HG03196 (cell line): ENCODE results near the gene HDAC4.

ENCODE experiments used
- ATAC-seq: cut with Tn5 transposase; IDR thresholded peaks from one replicate; pipeline ENCODE4 v1.9.1; 2021; ENCODE audit not compliant: unreplicated experiment

HDAC4 gene

DNA sequence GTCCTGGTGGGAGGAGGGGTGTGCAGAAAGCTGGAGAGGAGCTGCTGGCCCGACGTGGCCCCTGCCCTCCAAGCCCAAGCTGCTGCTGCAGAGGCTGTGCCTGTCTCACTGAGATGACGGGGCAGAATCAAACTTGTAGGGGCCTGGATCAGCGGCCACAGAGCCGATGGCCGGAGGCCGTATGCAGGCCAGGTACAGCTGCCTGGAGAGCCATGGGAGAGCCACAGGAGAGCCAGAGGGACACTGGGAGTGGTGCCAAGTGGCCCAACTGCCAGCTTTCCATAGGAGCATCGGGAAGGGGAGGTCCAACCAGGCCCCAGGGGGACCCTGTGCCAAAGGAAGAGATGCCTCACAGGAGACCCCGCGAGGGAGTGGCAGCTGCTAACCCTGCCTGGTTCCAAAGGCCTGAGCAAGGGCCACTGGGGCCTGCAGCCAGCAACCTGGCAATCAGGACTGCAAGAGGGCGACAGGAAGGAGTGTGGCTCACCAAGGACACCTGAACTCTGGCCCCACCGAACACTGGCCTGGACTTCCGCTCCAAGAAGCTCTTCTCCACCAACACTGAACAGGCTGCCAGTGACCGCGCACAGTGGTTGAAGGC is 70.7 kb downstream of the HDAC4 start:
- ATAC-seq: no peak

DNA sequence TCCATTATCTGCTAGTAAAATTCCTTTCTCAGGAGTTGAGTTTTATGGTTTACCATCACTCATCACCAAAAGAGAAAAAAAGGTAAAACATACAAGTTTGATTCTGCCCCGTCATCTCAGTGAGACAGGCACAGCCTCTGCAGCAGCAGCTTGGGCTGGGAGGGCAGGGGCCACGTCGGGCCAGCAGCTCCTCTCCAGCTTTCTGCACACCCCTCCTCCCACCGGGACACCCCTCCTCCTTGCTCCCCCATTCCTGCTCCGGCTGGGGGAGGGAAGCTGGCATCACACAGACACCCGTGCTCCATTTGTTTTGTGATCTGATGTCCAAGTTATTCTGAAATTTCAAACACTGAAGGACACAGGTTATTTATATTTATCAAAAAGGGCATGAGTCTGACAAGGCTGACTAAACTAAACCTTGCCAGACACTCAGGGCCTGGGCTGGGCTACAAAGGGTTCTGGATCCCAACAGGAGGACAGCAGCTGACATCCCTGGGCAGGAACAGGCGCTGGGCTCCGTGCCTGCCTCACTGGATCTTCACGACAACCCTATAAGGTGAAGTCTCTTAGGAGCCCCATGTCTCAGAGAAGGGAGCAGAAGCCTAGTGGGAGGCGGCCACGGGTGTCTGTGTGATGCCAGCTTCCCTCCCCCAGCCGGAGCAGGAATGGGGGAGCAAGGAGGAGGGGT is 71.4 kb downstream of the HDAC4 start:
- no peak for ATAC-seq

DNA sequence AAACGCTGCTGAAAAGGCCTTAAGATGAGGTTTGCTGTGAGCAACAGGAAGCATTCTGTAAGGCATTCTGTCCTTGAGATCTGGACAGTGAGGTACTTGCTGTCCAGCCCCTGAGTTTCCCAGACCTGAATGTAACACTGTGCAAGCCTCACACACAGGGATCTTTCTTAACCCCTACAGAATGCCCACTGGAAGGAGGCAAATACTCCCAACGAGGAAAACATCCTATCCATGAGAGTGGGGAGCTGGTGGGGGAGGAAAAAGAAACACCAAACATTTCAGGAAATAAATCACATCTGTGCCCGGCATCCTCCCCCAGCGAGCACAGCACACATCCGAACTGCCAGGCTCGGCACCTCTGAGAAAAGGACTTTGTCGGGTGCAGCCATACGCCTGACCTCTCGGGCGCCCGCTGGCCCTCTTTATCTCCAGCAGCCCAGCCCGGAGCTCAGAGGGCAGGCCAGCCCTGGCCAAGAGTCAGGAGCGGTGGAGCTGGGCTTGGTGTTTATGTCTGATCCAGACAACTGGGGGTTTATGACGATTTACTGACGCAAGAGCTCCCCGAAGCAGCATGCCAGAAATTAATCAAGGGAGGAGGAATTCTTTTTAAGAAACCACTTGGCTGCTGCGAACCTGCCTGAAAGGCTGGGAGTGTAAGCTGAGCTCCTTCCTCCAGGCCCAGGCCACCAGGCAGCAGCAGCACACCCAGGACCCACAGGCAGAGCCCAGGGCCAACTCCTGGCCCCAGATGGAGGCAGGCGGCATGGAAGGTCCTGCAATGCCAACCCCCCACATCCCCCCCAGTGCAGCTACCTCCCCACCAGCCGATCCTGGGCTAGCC is 72.2 kb downstream of the HDAC4 start:
- ATAC-seq: no peak

DNA sequence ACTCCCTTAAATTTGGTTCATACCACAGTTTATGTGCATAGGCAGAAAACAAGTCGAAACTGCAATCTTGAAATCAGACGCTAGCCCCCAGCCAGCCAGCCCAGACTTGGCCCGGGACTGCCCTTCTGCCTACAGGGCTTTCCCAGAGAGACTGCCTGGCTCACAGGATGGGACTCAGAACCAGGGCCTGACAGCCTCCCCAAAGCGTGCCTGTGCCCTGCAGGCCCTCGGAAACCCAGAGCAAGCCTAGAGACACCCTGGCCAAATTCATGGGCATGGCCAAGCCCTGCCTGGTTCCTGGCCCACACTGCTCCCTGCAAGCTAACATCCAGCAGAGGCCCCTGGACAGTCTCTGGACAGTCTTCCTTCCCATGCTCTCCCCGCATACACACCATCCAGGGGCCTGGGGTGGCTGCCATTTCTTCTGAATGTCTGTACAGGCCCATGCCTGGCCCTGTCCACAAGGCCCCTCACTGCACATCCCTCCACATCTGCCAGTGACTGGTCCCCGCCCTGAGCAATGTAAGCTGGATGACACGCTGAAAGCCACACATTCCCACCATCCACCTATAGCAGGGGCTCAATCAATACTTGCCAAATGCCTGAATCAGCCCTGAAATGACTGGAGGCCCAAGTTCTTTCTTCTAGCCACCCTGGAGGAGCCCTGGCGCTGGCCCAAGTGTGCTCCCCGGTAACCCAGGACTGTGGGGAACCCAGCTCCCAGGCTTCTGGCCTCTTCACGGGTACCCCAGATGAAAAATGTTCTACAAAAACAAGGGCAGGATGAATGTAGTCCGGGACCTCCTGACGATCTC is 73.1 kb downstream of the HDAC4 start:
- ATAC-seq: peak; percentile 23

DNA sequence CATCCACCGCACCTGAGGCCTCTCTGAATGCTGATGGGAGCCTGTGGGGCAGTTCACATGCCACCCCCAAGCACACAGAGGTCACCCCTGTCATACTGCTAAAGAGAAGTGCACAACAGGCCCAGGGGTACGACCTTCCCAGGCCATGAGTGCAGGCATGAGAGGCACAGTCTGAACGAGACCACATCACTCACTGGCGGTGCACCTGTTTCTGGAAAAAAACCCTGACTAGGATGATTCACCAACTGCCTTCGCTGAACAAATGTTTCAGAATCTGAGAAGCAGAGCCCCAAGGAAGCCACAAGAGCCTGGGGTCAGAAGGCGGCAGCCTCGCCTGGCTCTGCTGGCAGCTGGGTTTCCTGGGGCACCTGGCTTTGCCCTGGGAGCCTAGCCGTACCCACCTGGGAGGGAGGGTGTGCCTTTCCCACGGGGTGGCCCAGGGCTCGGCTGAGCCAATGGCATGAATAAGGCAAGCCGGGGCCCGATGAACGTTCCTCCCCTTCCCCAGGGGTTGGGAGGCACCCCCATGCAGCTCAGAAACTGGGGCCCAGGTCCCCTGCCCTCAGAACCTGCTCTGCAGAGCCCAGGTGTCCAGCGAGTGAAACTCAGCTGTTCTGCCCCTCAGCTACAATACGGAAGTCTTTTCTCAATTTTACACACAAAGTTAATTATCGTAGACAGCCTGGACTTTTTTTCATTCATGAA is 73.8 kb downstream of the HDAC4 start:
- peak; percentile 77 for ATAC-seq

DNA sequence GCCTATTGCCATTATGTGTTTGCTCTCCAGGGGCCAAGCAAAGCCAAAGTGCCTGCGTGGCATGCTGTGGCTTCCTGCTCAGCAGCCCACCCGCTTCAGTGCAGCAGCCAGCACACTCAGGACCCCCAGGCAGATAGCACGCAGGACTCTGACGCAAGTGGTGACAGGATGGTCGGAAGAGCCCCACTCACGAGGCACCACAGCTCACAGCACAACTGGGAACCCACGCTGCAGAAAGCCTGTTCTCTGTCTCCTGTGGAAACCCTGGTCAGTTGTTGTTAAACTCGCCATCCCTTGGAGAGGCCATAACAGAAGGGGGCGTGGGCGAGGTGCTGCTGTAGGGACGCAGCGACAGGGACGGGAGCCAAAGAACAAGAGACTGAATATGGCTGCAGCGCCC is 76.4 kb downstream of the HDAC4 start:
- ATAC-seq: no peak

DNA sequence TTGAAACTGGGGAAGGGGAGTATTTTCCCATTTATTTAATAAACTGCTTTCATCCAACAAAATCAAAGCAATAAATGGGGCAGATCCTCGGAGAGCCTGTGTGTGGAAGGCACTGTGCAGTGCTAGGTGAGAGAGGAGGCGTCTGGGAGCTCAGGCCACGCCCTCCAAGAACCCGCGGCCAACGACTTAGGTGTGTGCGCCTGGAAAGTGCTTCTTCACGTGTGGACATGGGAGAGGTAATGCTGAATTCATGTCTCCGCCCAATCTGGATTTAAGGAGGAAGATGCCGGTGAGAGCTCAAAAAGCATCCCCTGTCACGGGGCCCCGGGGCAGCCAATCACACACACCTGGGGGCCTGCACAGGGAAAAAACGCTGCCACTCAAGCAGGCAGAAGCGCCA is 77.4 kb downstream of the HDAC4 start:
- ATAC-seq: no peak

DNA sequence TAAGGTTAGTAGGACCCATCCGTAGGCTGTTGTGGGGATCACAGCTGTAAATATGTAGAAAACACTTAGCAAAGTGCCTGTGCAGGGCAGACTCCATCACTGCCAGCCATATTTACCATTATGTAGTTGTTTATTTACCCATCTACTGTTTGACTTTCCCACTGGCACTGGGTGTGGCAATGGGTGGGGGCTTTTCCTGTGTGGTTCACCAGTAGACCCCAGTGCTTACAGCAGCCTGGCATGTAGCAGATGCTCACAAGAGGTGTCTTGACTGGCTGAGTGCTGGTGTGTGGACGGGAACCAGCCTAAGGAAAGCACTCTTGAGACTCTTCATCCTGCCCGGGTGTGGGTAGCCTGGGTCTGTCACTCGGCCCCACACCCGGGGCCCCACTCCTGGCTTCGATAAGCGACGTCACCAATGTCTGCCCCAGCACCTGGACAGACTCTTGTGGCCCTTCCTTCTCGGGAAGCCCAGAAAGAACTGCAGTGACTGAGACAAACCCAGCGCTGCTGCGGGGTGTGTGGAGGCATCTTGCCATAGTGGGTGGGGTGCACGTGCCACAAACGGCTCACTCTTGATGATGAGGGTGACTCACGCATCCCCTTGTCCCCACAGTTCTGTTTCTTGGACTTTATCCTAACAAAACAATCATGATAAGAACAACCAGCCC is 78.3 kb downstream of the HDAC4 start:
- ATAC-seq: no peak

DNA sequence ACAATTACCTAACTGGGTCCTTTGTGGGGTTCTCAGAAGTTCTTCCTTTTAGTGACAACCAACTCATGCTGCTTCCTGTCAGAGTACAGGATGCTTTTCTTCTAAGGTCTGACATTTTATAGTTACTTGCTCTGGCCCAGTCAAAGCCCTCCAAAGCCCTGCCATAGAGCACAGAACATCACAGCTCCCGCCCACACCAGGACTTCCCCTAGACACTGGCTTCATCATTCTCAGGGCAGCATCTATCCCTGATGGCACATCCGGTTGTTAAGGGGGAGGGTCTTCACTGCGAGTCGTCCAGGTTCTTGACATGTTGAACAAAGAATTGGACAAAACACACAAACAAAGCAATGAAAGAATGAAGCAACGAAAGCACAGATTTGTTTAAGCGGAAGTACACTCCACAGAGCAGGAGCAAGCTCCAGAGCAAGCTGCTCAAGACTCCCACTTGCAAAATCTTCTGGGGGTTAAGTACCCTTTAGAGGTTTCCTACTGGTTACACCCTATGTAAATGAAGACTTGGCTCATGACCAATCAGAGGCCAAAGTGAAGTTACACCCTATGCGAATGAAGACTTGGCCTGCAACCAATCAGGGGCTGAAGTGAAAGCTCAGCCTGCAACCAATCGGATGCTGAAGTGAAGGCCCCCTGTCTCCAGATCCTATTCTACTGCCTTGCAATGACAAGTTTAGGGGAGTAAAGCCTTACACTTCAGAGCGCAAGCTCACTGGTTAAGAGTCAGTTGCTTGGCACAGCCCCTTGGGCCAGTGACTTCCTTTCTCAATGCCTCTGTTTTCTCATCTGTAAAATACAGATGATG is 79.0 kb downstream of the HDAC4 start:
- no peak for ATAC-seq

DNA sequence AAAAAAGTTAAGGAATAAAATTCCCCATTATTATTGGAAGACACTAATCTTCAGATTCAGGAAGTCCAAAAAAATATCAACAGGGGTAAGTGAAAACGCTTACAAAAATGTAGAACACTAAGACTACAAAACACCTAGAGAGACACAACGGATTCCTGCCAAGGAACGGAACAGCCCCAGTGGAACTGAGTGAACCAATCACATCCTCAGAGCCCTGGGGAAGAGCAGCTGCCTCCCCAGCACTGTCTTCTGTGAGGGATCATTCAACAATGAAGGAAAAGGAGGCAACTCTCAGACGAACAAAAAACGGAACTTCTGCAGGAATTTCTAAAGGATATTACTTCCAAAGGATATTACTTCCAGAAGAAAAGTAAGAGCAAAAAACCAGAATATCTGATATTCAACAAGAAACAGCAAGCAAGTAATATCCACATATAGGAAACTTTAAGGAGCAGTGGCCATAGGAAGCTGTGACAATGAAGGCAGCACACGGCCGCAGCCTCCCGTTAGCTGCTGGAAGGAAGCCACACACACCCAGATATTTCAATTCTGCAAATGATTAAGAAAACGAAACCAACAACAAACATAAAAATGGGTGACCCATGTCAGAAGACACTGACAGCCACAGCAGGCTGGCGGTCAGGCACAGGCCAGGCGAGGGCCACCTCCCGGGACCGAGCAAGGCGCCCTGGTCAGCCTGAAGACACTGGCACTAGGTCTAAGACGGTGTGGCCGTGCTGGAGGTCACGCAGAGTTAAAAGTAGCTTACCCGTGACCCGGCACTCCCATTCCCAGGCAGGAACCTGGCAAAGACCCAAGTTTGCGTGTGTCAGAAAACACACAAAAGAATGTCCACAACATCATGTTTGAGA is 81.8 kb downstream of the HDAC4 start:
- ATAC-seq: peak; percentile 52

DNA sequence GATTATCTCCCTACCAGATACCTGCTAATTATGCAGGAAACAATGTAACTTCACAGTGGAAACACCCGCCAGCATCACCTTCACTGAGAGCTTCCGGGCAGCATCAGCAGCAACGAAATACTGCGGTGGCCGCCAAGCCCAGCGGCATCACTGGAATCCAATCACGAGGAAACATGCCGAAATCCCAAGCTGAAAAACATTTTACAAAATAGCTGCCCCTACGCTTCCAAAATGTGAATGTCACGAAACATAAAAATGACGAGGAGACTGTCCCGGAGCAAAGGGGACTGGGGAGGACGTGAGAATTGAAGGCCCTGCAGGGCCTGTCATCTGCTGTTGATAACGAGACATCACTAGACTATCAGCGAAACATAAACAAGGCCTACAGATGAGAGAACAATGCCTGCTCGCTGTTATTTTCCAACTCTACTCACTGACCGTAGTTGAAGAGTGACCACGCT is 82.6 kb downstream of the HDAC4 start:
- ATAC-seq: no peak

DNA sequence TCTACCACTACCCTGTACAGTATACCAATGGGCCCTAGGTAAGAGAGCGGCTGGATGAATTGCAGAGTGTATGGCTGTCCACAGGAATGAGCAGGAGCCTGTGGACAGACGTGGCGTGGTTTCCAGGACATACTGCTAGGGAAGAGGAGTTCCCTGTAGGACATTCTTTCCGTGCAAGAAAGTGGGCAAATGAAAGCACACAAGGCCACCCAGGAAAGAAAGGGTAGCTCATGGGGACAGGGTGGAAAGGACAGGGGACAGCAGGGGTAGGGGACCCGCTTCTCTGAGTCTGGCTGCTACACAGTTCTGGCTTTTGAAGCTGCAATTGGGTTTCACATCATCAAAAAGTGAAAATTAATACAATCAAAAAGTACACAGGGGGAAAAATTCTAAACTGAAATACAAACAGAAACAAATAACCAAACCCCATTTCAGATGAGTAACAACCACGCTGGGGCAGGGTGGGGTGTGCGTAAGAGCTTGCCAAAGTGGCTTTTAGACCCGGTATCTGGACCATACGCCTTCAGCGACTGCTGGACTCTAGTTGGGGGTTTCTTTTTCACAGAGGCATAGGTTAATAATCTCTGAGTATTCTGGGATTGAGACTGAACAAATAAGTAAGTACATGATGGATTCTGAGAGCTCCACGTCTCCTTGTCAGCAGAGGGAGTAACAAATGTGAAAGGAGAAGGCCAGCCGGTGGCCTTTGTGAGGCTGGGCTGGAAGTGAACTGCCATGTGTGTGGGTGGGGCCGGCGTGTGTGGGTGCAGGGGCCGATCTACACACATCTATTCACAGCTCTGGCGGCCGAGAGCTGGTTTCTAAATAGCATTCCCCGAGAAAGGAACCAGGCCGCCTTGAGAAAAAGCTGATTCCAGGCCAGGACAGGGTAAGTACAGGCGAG is 84.0 kb downstream of the HDAC4 start:
- ATAC-seq: no peak

DNA sequence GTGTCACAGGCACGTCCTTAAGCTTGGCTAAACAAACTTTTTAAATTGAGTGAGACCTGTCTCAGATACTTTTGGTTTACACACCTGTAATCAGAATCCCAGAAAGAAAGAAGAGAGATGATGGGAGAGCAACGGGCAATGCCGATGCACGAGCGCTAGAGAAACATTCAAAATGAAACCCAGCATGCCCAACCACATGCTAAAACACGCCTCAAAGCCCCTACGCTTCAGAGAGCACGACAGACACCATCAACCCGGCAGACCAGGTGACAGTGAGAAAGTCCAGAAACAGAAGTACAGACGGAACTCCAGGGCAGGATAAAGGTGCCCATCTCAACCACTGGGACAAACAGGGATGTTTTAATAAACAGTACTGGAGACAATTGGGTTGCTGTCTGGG is 85.5 kb downstream of the HDAC4 start:
- no peak for ATAC-seq

DNA sequence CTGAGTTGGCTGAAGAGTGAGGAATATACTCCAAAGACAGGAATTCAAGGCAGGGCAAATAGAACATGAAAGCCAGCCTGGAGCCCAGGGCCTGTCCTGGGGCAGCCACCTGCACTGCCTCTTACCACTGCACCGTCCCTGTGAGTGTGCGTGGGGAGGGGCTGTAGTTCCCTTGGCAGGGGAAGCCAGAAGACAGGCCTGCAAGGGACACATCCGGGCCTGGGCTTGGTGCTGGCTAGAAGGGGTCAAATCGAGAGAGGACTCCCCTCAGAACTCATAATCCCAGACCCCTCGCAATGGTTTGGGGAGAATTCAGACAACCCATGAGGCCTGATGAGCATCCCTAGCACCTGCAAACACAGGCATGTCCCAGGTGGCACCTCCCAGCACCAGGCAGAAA is 87.0 kb downstream of the HDAC4 start:
- ATAC-seq: no peak

DNA sequence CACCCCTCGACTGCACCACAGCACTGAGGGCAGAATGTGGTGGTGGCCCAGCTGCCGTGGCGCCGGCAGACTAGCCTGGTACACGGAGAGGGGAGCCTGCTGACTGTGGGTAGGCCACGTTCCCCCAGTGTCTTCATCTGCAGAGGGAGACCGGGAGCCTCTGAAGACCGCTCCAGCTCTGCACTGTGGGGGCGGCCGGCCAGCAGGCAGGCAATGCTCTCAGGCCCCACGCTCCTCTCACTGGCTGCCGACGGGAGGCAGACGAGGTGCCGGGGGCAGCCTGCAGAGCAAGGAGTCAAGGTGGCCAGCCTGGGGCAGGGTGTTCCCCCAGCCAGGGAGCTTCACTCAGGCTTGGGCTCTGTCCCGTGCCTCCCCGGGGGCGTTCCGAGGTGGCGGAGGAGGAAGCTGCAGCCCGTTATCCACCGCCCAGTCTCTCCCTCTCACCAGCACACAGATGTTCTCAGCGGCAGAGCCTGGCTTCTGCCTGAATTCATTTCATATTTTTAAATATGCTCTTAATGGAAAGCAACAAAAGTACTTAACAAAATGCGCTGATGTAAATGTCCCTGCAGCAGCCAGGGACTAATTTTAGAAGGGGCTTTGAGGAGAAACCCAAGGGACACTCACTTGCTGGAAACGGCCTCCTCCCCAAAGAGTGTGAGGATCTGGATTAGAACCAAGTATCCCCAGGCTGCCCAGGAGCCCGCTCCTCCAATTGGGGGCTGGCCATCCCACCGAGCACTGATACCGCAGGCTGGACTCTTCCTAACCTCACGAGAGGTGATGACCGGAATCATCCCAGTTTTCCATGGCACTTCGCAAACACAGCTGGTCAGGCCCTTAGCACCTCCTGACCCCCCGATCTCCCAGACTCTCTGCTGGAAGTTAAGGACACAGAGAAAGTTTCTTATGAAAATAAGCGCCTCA is 87.8 kb downstream of the HDAC4 start:
- no peak for ATAC-seq

DNA sequence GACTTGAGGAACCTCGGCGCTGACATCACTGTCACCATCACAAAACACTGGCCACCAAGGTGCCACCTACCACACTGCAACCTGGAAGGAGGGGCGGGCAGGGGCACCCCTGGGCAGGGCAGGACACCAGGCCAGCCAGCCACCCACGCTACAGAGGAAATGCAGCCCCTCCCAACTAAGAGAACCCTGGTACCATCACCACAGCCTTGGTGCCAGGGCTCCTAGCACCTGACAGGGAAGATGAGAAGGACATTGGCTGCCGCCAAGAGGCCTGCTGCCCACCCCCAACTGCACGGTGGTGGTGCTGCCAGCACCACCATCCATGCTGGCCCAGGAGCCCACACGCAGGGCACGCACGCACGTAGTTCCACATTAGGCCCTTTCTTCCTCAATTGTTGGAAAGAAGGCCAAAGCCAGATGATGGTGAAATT is 88.7 kb downstream of the HDAC4 start:
- ATAC-seq: no peak
